ENCODE results near the gene IGLL1. TPM values are rescaled to one million over a fixed set of nuclear protein-coding genes. Genes with fewer than 3 reads are reported as not detected.
A peak's percentile ranks its signal among the peaks of the same experiment; 100 is the strongest.
"Not testable (repeated sequence)": the region's sequence is repeated elsewhere in the genome, so short reads cannot be mapped to it uniquely, and the experiment has no call there.

The IGLL1 gene
- total RNA-seq (not detected), polyA plus RNA-seq (not detected)

DNA sequence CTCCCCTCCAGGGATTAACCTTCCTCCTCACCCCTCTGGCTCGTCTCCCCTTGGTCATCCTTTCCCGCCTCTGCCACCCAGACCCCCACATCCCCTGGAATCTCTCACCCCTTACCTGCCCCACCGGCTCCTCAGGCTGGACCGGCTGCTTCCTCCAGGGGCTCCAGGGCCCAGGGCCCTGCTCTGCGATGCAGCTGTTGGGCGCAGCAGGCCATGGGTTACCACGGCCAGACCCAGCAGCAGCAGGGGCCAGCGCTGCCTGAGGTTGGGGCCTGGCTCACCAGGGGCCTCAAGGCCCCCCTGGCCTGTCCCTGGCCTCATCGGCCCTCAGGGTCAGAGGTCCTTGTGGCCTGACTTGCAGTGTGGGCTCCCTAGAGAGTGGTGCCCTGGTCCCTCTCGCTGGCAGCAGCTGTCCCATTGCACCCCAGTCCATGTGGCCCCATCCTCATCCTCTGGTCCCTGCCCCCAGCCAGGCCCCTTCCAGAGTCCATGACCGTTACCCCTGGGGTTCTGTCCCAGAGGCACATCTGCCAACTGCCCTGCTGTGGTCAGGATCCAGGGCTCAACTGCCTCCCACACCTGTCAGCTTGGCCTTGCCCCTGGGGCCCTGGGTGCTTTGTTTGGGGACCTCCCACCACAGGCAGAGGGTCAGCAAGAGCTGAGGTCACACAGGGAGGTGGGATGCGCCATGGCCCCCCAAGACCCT, at the start of gene IGLL1:
Gene IGLL1 (minus strand): TSS at position 421 of the 706 bp plus-strand sequence. CDS start 100 bp downstream, at position 321.
- Mint-ChIP-seq H3K9me3 (no peaks in the 10 kb centered on the region), H3K4me1 (no peaks in the 10 kb centered on the region), H3K36me3 (peaks cover 2% of the 10 kb centered on the region), H3K27ac (no peak within 1 kb of the TSS), H3K27me3 (peaks cover 43% of the 10 kb centered on the region), H3K4me3 (no peak within 1 kb of the TSS)
- no peaks in the 10 kb centered on the region for H3K36me3 ChIP-seq (ENCODE audit: control insufficient read depth, insufficient read depth, low read length)
- ATAC-seq (ENCODE audit: low read depth in 2 of 2) (no peak), DNase-seq (no peak)
- peaks cover 4% of the 10 kb centered on the region for H3K27me3 ChIP-seq (ENCODE audit: control insufficient read depth, insufficient read depth, low read length)
- no peak within 1 kb of the TSS for H3K4me3 ChIP-seq (ENCODE audit: low read depth, low read length)
- H3K27ac ChIP-seq (ENCODE audit: insufficient read depth, low read length, poor library complexity, severe bottlenecking), result no peak within 1 kb of the TSS
- H3K9me3 ChIP-seq (ENCODE audit: control insufficient read depth in 2 of 2, low read length in 2 of 2), result no peaks in the 10 kb centered on the region
- no peaks in the 10 kb centered on the region for H3K4me1 ChIP-seq (ENCODE audit: control insufficient read depth, insufficient read depth, low read length, poor library complexity, severe bottlenecking)

GRCh38 chr22:23628056-23628743, 48.1 kb upstream of the IGLL1 start:
- not testable (repeated sequence) for H3K27ac ChIP-seq (ENCODE audit: insufficient read depth, low read length, poor library complexity, severe bottlenecking); H3K36me3 ChIP-seq (ENCODE audit: control insufficient read depth, insufficient read depth, low read length); H3K27me3 ChIP-seq (ENCODE audit: control insufficient read depth, insufficient read depth, low read length); H3K4me3 ChIP-seq (ENCODE audit: low read depth, low read length); H3K4me1 ChIP-seq (ENCODE audit: control insufficient read depth, insufficient read depth, low read length, poor library complexity, severe bottlenecking); ATAC-seq (ENCODE audit: low read depth in 2 of 2); H3K4me1 Mint-ChIP-seq; H3K9me3 Mint-ChIP-seq; H3K36me3 Mint-ChIP-seq; DNase-seq; H3K27me3 Mint-ChIP-seq; H3K4me3 Mint-ChIP-seq; H3K9me3 ChIP-seq (ENCODE audit: control insufficient read depth in 2 of 2, low read length in 2 of 2)
- H3K27ac Mint-ChIP-seq, result peak overlapping the region in 1 of 3 donors; percentile 55

DNA sequence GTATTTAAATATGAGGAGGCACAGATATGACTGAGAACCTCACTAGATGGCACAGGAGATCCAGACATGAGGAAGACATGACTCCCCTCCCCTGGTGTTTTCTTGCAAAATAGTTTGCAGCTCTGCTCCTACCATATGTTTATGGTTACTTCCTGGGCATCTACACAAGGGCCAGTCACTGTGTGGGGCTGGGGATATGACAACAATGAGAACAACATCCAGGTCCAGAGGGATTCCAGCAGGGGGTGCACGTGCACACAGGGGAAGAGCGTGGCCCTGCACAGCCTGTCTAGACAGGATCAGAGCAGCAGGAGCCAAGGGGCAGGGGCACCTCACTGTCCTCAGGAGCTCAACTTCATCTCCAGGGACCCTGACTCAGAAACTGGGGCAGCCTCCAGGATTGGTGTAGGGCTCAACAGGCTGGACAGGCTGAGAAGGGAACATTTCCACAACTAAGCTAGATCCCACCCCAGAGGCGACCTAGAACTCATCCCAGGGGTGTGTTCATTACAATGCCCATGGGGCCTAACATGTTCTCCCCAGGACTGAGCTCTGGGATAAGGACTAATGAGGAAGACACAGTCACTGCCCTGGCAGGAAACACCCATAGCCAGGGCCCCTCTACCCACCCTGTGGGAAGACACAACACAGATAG, 47.4 kb upstream of the IGLL1 start:
- DNase-seq, result peak; percentile 21 to 56 (median 55)
- H3K4me1 ChIP-seq (ENCODE audit: control insufficient read depth, insufficient read depth, low read length, poor library complexity, severe bottlenecking); H3K4me3 ChIP-seq (ENCODE audit: low read depth, low read length); H3K9me3 ChIP-seq (ENCODE audit: control insufficient read depth in 2 of 2, low read length in 2 of 2); H3K4me1 Mint-ChIP-seq; H3K27me3 Mint-ChIP-seq; H3K9me3 Mint-ChIP-seq; H3K27ac ChIP-seq (ENCODE audit: insufficient read depth, low read length, poor library complexity, severe bottlenecking); H3K4me3 Mint-ChIP-seq; H3K27me3 ChIP-seq (ENCODE audit: control insufficient read depth, insufficient read depth, low read length); H3K36me3 Mint-ChIP-seq; H3K36me3 ChIP-seq (ENCODE audit: control insufficient read depth, insufficient read depth, low read length): not testable (repeated sequence)
- ATAC-seq (ENCODE audit: low read depth in 2 of 2), result peak; percentile 28 to 69
- peak overlapping the region in 1 of 3 donors; percentile 55 for H3K27ac Mint-ChIP-seq

DNA sequence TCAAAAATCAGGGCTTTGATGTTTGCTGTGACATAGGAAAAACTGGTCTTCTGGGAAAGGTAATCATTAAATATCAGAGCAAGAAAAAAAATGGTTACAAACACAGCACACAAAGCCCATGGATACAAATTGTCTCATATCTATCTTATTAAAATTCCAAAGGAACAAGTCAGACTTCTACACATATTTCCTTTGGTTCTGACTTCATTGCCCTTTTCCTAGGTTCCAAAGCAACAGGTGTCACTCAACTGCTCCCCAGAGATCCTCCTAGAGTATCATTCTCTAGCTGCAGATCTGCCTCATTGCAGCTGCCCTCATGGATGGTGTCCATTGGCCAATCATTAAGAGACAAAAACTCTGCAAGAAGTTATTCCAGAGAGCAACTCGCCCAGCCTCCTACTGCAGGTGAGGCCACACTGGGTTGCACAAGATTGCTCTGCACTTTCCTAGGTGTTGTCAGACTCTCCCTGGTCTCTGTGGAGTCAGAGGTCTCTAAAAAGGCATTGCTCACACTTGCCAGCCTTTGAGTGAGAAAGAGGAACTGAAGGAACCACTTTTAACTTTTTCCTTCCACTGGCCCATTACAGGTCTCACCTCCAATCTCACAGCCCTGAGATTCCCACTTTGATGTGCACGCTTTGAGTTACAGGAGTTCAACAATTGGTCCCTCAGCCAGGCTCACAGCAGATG, 46.3 kb upstream of the IGLL1 start:
- Histone ChIP-seq H3K4me1 (ENCODE audit: control insufficient read depth, insufficient read depth, low read length, poor library complexity, severe bottlenecking) (no peaks in the 10 kb centered on the region), H3K9me3 (ENCODE audit: control insufficient read depth in 2 of 2, low read length in 2 of 2) (no peaks in the 10 kb centered on the region), H3K36me3 (ENCODE audit: control insufficient read depth, insufficient read depth, low read length) (no peaks in the 10 kb centered on the region), H3K27ac (ENCODE audit: insufficient read depth, low read length, poor library complexity, severe bottlenecking) (no peak overlapping the region), H3K4me3 (ENCODE audit: low read depth, low read length) (no peak overlapping the region), H3K27me3 (ENCODE audit: control insufficient read depth, insufficient read depth, low read length) (no peaks in the 10 kb centered on the region)
- Mint-ChIP-seq H3K36me3 (peaks cover 15% of the 10 kb centered on the region), H3K4me3 (no peak overlapping the region), H3K27ac (no peak overlapping the region), H3K9me3 (no peaks in the 10 kb centered on the region), H3K4me1 (peaks cover 0 to 2% (median 0%) of the 10 kb centered on the region in 4 donors), H3K27me3 (no peaks in the 10 kb centered on the region)
- no peak for DNase-seq
- ATAC-seq (ENCODE audit: low read depth in 2 of 2), result no peak

GRCh38 chr22:23622634-23623033, 42.5 kb upstream of the IGLL1 start:
- Histone ChIP-seq H3K4me1 (ENCODE audit: control insufficient read depth, insufficient read depth, low read length, poor library complexity, severe bottlenecking) (no peaks in the 10 kb centered on the region), H3K36me3 (ENCODE audit: control insufficient read depth, insufficient read depth, low read length) (no peaks in the 10 kb centered on the region), H3K27me3 (ENCODE audit: control insufficient read depth, insufficient read depth, low read length) (no peaks in the 10 kb centered on the region), H3K9me3 (ENCODE audit: control insufficient read depth in 2 of 2, low read length in 2 of 2) (no peaks in the 10 kb centered on the region), H3K27ac (ENCODE audit: insufficient read depth, low read length, poor library complexity, severe bottlenecking) (no peak overlapping the region), H3K4me3 (ENCODE audit: low read depth, low read length) (no peak overlapping the region)
- peaks cover 26% of the 10 kb centered on the region for H3K36me3 Mint-ChIP-seq
- H3K4me3 Mint-ChIP-seq, result no peak overlapping the region
- no peaks in the 10 kb centered on the region for H3K27me3 Mint-ChIP-seq
- peaks cover 0 to 2% (median 0%) of the 10 kb centered on the region in 4 donors for H3K4me1 Mint-ChIP-seq
- ATAC-seq (ENCODE audit: low read depth in 2 of 2) (no peak), DNase-seq (no peak)
- no peaks in the 10 kb centered on the region for H3K9me3 Mint-ChIP-seq
- no peak overlapping the region for H3K27ac Mint-ChIP-seq

- not testable (repeated sequence) for DNase-seq; H3K36me3 ChIP-seq (ENCODE audit: control insufficient read depth, insufficient read depth, low read length); H3K4me3 ChIP-seq (ENCODE audit: low read depth, low read length); H3K9me3 ChIP-seq (ENCODE audit: control insufficient read depth in 2 of 2, low read length in 2 of 2); H3K27me3 Mint-ChIP-seq; H3K4me1 Mint-ChIP-seq; ATAC-seq (ENCODE audit: low read depth in 2 of 2); H3K27me3 ChIP-seq (ENCODE audit: control insufficient read depth, insufficient read depth, low read length); H3K4me1 ChIP-seq (ENCODE audit: control insufficient read depth, insufficient read depth, low read length, poor library complexity, severe bottlenecking); H3K4me3 Mint-ChIP-seq; H3K27ac ChIP-seq (ENCODE audit: insufficient read depth, low read length, poor library complexity, severe bottlenecking); H3K27ac Mint-ChIP-seq; H3K9me3 Mint-ChIP-seq
- H3K36me3 Mint-ChIP-seq, result peaks cover 33% of the 10 kb centered on the region
These were observed 41.8 kb upstream of the IGLL1 start for GRCh38 chr22:23621916-23622315.

DNA sequence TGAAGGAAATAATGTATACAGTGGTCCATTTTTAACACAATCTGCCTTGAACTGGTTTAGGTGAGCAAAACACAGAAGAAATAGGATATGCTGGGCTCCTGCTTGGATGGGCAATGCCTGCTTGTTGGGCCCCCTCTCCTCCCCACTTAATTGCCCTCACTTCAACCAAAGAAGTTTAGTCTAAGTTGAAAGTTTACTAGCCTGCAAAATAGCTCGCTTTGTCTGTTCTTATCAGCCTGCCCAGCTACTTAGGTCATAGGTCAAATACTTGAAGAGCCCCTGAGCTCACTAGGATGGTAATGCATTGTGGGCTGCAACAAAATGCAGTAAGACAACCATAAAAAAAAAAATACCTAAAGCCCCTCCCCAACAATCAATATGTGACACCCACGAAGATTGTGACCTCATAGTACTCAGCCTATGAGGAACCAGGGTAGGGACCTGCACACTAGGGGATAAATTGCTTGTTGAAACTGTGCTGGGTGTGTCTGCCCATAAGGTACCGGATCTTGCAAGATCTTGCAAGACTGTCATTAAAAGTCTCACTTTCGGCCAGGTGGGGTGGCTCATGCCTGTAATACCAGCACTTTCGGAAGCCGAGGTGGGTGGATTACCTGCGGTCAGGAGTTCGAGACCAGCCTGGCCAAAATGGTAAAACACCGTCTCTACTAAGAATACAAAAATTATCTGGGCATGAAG, 41.1 kb upstream of the IGLL1 start:
- H3K9me3 ChIP-seq (ENCODE audit: control insufficient read depth in 2 of 2, low read length in 2 of 2), result no peaks in the 10 kb centered on the region
- Mint-ChIP-seq H3K9me3 (no peaks in the 10 kb centered on the region), H3K4me3 (no peak overlapping the region), H3K27me3 (no peaks in the 10 kb centered on the region), H3K4me1 (no peaks in the 10 kb centered on the region), H3K27ac (peak overlapping the region in 1 of 3 donors; percentile 21), H3K36me3 (peaks cover 34% of the 10 kb centered on the region)
- ATAC-seq (ENCODE audit: low read depth in 2 of 2), result no peak
- H3K27me3 ChIP-seq (ENCODE audit: control insufficient read depth, insufficient read depth, low read length), result no peaks in the 10 kb centered on the region
- DNase-seq, result no peak
- H3K4me1 ChIP-seq (ENCODE audit: control insufficient read depth, insufficient read depth, low read length, poor library complexity, severe bottlenecking), result no peaks in the 10 kb centered on the region
- no peak overlapping the region for H3K27ac ChIP-seq (ENCODE audit: insufficient read depth, low read length, poor library complexity, severe bottlenecking)
- no peak overlapping the region for H3K4me3 ChIP-seq (ENCODE audit: low read depth, low read length)
- H3K36me3 ChIP-seq (ENCODE audit: control insufficient read depth, insufficient read depth, low read length), result no peaks in the 10 kb centered on the region
